GM20000 (cell line): Measurements from ENCODE around the gene ACBD6.

ENCODE experiments used
- DNase-seq: peaks from one replicate; pipeline ENCODE4 v3.0.0; 2012; ENCODE audit warnings: low spot score
- TF ChIP-seq, protein P1 (sequence below): IDR thresholded peaks from 2 replicates; pipeline ENCODE4 v1.5.1; 2012; ENCODE audit warnings: mild to moderate bottlenecking, control low read depth; ENCODE audit errors: extremely low read depth, missing control alignments

ACBD6 gene

DNA sequence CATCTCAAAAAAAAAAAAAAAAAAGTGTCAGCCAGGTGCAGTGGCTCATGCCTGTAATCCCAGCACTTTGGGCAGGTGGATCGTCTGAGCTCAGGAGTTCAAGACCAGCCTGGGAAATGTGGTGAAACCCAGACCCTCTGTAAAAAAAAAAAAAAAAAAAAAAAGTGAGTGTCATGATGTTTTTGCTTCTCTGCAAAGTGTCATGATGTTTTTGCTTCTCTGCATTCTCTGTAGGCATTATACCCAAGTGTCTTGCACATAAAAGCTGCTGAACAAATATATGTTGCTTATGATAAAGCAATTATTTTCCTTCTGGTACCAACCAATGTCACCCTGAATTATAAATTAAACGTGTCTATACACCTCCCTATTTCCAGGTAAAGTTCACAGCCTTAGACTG, 1.7 kb downstream of the ACBD6 start:
- TF ChIP-seq, protein P1, sequence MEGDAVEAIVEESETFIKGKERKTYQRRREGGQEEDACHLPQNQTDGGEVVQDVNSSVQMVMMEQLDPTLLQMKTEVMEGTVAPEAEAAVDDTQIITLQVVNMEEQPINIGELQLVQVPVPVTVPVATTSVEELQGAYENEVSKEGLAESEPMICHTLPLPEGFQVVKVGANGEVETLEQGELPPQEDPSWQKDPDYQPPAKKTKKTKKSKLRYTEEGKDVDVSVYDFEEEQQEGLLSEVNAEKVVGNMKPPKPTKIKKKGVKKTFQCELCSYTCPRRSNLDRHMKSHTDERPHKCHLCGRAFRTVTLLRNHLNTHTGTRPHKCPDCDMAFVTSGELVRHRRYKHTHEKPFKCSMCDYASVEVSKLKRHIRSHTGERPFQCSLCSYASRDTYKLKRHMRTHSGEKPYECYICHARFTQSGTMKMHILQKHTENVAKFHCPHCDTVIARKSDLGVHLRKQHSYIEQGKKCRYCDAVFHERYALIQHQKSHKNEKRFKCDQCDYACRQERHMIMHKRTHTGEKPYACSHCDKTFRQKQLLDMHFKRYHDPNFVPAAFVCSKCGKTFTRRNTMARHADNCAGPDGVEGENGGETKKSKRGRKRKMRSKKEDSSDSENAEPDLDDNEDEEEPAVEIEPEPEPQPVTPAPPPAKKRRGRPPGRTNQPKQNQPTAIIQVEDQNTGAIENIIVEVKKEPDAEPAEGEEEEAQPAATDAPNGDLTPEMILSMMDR = no peak
- no peak for DNase-seq

DNA sequence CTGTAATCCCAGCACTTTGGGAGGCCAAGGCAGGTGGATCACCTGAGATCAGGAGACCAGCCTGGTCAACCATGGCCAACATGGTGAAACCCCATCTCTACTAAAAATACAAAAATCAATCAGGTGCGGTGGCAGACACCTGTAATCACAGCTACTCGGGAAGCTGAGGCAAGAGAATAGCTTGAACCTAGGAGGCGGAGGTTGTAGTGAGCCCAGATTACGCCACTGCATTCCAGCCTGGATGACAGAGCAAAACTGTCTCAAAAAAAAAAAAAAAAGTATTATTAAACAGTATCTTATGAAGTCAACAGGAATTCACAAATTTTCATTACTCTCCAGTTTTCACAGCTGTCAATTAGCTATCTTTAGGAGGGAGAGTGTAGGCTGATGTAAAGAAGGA, 3.8 kb downstream of the ACBD6 start:
- TF ChIP-seq, protein P1 = no peak
- DNase-seq = no peak

DNA sequence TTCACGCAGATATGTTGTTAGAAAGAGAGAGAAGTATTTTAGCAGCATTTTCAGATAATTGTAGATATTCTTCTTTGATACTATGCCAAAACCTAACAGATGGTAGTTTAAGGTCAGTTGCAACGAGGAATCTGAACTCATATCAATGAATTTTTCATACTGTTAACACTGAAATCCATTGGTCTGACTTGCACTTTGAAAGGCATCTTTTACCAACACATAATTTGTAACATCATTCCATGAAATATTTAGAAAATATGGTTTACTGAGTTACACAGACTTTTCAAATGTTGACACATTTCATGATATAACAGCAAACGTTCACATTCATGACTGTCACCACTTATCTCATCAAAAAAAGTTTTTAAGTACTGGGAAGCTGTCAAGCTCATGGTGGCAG, 4.6 kb downstream of the ACBD6 start:
- DNase-seq = no peak
- TF ChIP-seq, protein P1 = no peak

DNA sequence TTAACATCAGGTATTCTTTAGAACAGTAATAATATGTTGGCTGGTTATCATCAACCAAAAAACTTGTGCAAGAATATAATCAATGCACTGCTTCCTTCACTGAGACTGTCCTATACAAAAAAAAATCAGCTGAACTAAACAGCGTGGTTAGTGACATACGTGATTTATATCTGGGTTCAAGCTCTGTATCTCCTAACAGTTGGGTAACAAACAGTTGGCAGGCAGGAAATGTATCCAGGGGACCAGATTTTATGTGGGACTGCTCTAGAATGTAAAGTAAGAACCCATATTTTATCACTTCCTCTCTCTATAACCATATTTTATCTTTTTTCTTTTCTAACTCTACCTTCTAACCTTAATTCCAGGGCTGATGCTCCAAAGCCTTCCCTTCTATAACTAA, 8.0 kb downstream of the ACBD6 start:
- no peak for DNase-seq
- TF ChIP-seq, protein P1 = no peak

DNA sequence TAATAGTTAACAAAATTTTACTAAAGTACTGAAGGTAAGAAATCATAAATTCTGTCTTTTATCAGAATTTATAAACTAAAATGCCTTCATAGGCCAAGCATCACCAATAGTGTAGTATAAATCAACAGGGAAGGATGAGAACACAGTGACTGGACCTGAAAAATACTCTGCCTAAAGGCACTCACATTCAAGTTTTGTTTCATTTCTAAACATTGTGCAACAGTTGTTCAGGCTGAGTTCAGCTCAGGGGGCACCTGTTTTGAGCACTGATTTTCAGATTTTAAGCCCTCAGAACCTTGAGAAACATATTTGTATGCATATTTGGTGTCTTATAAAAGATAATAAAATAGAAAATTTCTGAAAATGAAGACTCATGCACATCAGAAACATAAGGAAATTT, 12.4 kb downstream of the ACBD6 start:
- TF ChIP-seq, protein P1 = no peak

DNA sequence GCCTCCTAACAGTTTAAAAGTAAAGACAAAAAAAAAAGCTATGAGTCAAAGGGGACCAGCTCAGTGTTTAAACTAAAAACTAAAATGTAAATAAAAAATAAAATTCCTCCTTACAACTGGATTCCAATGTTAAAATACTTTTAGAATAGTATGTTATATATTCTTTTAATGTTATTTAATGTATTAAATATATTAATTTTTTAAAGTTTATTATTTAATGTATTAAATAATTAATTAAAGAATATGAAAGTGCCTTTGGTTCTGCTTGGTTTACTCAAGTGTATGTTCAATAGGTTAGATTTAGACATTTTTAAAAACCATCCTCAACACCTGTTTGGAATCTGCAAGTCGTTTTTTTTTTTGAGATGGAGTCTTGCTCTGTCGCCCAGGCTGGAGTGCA, 13.1 kb downstream of the ACBD6 start:
- no peak for DNase-seq
- TF ChIP-seq, protein P1 = no peak

More for the DNA sequence above, 12.4 kb downstream of the ACBD6 start:
- DNase-seq = no peak

DNA sequence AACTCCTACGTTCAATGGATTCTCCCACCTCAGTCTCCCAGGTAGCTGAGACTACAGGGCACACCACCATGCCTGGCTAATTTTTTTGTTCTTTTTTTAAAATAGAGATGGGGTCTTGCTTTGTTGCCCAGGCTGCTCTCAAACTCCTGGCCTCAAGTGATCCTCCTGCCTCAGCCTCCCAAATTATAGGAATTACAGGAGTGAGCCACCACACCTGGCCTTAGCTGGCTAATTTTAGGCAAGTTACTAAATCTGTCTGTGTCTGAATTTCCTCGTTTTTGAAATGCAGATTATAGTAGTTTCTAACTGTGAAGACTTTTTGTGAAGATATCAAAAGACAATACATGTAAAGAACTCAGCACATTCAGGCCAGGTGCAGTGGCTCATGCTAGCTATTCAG, 13.7 kb downstream of the ACBD6 start:
- no peak for DNase-seq
- TF ChIP-seq, protein P1 = no peak

DNA sequence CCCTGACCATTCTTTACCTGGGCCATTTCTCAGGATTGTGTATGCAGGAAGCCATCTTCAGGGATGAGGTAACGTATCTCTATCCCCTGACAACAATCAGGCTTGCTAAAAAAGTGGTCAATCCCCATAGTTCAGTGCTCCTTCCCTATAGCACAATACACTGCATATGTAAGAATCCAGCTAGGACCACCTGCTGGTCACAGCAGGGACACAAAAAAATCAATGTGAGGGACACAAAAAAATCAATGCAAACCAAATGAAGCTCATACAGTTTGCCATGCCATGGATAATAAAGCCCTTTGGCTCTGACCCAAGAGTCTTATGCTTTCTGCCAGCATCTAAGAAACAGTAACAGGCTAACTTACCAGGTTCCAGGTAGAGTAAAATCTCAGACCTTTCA, 16.3 kb downstream of the ACBD6 start:
- DNase-seq = no peak
- TF ChIP-seq, protein P1 = no peak
